Activated T-helper 9 cell treated with anti-CD3 and anti-CD28 coated beads, Interleukin-2, amount 50 U/mL, for 16 hours (primary cell): Measurements from ENCODE around the gene BTN2A1.
"Not testable (repeated sequence)": the region's sequence is repeated elsewhere in the genome, so short reads cannot be mapped to it uniquely, and the experiment has no call there.

Source experiments
- DNase-seq: peaks from one replicate; pipeline ENCODE4 v3.0.0-alpha.2; 2020; ENCODE audit warnings: low read depth

The BTN2A1 gene

DNA sequence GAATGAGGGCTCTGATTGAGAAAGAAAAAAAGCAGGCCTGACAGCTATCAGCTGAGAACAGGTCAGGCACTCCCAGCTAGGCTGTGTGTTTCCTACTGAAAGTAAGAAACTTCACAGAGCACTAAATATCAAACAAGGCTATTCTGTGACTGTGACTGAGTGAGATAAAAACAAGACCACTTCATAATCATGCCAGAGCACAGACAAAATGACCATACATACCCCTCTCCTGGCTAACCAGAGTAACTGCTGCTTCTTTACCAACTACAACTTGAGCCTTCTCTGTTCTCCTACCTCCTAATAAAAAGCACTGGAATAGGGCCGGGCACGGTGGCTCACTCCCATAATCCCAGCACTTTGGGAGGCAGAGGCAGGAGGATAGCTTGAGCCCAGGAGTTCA, 35.5 kb downstream of the BTN2A1 start:
- no peak for DNase-seq

GRCh38 chr6:26494117-26494516, 36.4 kb downstream of the BTN2A1 start:
- no peak for DNase-seq

GRCh38 chr6:26495281-26495680, 37.5 kb downstream of the BTN2A1 start:
- no peak for DNase-seq

- no peak for DNase-seq
Observed at GRCh38 chr6:26497610-26498009, 39.9 kb downstream of the BTN2A1 start.

DNA sequence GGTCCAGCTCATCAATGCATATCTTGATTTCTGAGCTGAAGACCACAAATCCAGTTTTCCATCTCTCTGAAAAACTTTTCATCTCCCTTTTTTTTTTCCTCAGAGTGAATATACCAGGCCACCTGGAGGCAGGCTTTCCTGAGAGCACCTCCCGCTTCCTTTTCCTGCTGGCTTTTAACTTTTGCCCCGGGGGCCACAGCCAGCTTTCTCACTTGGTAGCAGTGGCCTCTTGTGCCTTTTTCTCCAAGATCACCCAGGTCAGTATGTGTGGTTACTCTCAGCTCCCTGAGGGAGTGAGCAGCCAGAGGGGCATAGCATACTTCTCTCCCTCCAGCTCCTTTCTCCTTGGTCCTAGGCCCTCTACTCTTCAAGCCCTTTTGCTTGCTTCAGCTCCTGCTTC, 42.3 kb downstream of the BTN2A1 start, which contains the start of gene BTN1A1:
Gene BTN1A1 (plus strand): TSS at position 202 of the 400 bp plus-strand sequence. CDS start 984 bp downstream, outside the sequence.
- DNase-seq, result no peak

GRCh38 chr6:26501482-26501986, 43.8 kb downstream of the BTN2A1 start:
- peak; percentile 10 for DNase-seq

- DNase-seq, result no peak
Observed at GRCh38 chr6:26502165-26502564, 44.4 kb downstream of the BTN2A1 start.

- no peak for DNase-seq
Observed at GRCh38 chr6:26502626-26503025, 44.9 kb downstream of the BTN2A1 start.

- no peak for DNase-seq
Observed at GRCh38 chr6:26507658-26508057, 49.9 kb downstream of the BTN2A1 start.

DNA sequence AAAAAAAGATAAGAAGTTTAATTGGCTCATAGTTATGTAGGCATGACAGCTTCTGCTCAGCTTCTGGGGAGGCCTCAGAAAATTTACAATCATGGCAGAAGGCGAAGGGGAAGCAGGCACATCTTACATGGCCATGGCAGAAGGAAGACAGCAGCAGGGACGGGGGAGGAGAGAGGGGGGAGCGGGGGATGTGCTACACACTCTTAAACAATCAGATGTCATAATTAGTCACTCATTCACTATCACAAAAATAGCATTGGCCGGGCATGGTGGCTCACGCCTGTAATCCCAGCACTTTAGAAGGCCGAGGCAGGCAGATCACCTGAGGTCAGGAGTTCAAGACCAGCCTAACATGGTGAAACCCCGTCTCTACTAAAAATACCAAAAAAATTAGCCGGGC, 53.3 kb downstream of the BTN2A1 start:
- not testable (repeated sequence) for DNase-seq

GRCh38 chr6:26514984-26515383, 57.2 kb downstream of the BTN2A1 start:
- no peak for DNase-seq

DNA sequence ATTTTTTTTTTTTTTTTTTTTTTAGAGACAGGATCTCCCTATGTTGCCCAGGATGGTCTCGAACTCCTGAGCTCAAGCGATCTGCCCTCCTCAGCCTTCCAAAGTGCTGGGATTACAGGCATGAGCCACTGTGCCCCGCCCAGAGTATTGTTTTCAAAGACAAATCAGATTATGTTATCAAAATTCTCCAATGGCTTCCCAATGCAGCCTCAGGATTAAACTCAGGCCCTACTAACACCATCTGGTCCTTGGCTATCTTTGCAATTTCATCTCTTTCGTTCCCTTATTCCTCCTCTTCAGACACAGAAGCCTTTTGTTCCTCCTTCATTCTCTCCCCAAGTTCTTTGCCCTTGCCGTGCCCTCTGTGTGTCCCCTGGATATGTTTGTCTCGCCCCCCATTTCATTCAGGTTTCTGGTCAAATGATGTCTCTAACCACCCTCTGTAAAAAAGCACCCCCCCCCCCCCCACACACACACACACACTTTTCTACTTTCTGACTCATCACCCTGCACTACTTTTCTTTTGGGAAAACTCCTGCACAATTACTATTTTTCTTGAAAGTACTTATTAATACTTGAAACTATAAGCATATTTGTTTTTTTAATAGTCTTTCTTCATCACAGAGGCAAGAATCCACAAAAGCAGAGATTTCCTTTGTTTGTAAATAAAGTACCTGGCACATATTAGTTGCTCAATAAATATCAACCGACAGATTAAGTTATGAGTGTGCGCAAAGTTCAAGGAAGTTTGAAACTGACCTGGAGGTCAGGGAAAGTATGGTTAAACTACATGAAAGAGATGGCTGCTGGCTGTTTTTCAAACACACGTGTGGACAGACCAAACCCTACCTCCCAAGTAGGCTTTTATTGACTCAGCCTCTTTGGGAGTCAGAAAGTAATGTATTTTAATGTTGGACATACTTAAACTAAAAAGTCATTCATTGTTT, 59.0 kb downstream of the BTN2A1 start:
- no peak for DNase-seq
